Nephron progenitor cell (in vitro differentiated cells): ENCODE results near the gene NF1.

Source experiments
- DNase-seq: peaks from one replicate; pipeline ENCODE4 v3.0.0; 2021
- H3K27ac Mint-ChIP-seq: 2 replicates; pipeline ENCODE4 v1.8.0; 2021; ENCODE audit warnings: mild to moderate bottlenecking, moderate library complexity, mixed read lengths
- H3K27me3 Mint-ChIP-seq: 2 replicates; pipeline ENCODE4 v1.8.0; 2021; ENCODE audit warnings: mild to moderate bottlenecking, low read depth, mixed read lengths; ENCODE audit not compliant: poor library complexity
- H3K36me3 Mint-ChIP-seq: 2 replicates; pipeline ENCODE4 v1.8.0; 2021; ENCODE audit warnings: low read depth, mixed read lengths
- H3K4me1 Mint-ChIP-seq: 2 replicates; pipeline ENCODE4 v1.8.0; 2021; ENCODE audit warnings: mixed read lengths
- H3K4me3 Mint-ChIP-seq: 2 replicates; pipeline ENCODE4 v1.8.0; 2021; ENCODE audit warnings: mild to moderate bottlenecking, moderate library complexity, mixed read lengths
- H3K9me3 Mint-ChIP-seq: 2 replicates; pipeline ENCODE4 v1.8.0; 2021; ENCODE audit warnings: mild to moderate bottlenecking, moderate library complexity, mixed read lengths
- CTCF ChIP-seq: fragments of 200-600 bp; sonication (generic); IDR thresholded peaks from 2 replicates; pipeline ENCODE4 v1.5.0; 2021; ENCODE audit warnings: antibody characterized with exemption

Gene NF1

GRCh38 chr17:31096106-31096436 lies 1.3 kb downstream of the NF1 start:
- peak overlapping the region; percentile 94 for H3K27ac Mint-ChIP-seq
- no peaks in the 10 kb centered on the region for H3K9me3 Mint-ChIP-seq
- no peak for DNase-seq
- H3K36me3 Mint-ChIP-seq, result peaks cover 27% of the 10 kb centered on the region
- H3K27me3 Mint-ChIP-seq, result peaks cover 3% of the 10 kb centered on the region
- peak overlapping the region; percentile 94 for H3K4me3 Mint-ChIP-seq
- peaks cover 20% of the 10 kb centered on the region for H3K4me1 Mint-ChIP-seq
- TF ChIP-seq CTCF, result no peak

GRCh38 chr17:31099016-31099415 lies 4.2 kb downstream of the NF1 start:
- peaks cover 40% of the 10 kb centered on the region for H3K36me3 Mint-ChIP-seq
- no peak overlapping the region for H3K4me3 Mint-ChIP-seq
- H3K9me3 Mint-ChIP-seq, result no peaks in the 10 kb centered on the region
- H3K4me1 Mint-ChIP-seq, result peaks cover 27% of the 10 kb centered on the region
- H3K27me3 Mint-ChIP-seq, result no peaks in the 10 kb centered on the region
- no peak overlapping the region for H3K27ac Mint-ChIP-seq
- no peak for TF ChIP-seq CTCF
- DNase-seq, result no peak

GRCh38 chr17:31100840-31101459 lies 6.2 kb downstream of the NF1 start:
- no peaks in the 10 kb centered on the region for H3K9me3 Mint-ChIP-seq
- no peaks in the 10 kb centered on the region for H3K27me3 Mint-ChIP-seq
- H3K27ac Mint-ChIP-seq, result peak overlapping the region; percentile 27
- no peak for DNase-seq
- H3K36me3 Mint-ChIP-seq, result peaks cover 44% of the 10 kb centered on the region
- H3K4me3 Mint-ChIP-seq, result no peak overlapping the region
- H3K4me1 Mint-ChIP-seq, result peaks cover 22% of the 10 kb centered on the region
- no peak for TF ChIP-seq CTCF

GRCh38 chr17:31101943-31102342 lies 7.2 kb downstream of the NF1 start:
- no peak for TF ChIP-seq CTCF
- DNase-seq, result no peak
- Mint-ChIP-seq H3K4me3 (no peak overlapping the region), H3K27ac (no peak overlapping the region), H3K9me3 (peaks cover 2% of the 10 kb centered on the region), H3K27me3 (no peaks in the 10 kb centered on the region), H3K4me1 (peaks cover 12% of the 10 kb centered on the region), H3K36me3 (peaks cover 46% of the 10 kb centered on the region)

GRCh38 chr17:31105991-31106390 lies 11.2 kb downstream of the NF1 start:
- Mint-ChIP-seq H3K4me1 (peaks cover 23% of the 10 kb centered on the region), H3K27me3 (no peaks in the 10 kb centered on the region), H3K4me3 (no peak overlapping the region), H3K36me3 (peaks cover 38% of the 10 kb centered on the region), H3K27ac (no peak overlapping the region), H3K9me3 (peaks cover 4% of the 10 kb centered on the region)
- TF ChIP-seq CTCF, result no peak
- DNase-seq, result no peak

GRCh38 chr17:31111183-31111582 lies 16.4 kb downstream of the NF1 start:
- peaks cover 43% of the 10 kb centered on the region for H3K4me1 Mint-ChIP-seq
- peaks cover 28% of the 10 kb centered on the region for H3K36me3 Mint-ChIP-seq
- no peaks in the 10 kb centered on the region for H3K27me3 Mint-ChIP-seq
- no peak overlapping the region for H3K27ac Mint-ChIP-seq
- peaks cover 7% of the 10 kb centered on the region for H3K9me3 Mint-ChIP-seq
- no peak overlapping the region for H3K4me3 Mint-ChIP-seq
- no peak for TF ChIP-seq CTCF
- no peak for DNase-seq
